Activated CD8-positive, alpha-beta memory T cell treated with anti-CD3 and anti-CD28 coated beads, Interleukin-2, amount 50 U/mL, for 24 hours (primary cell): ENCODE results near the gene CLDN10.

Experiments used
- DNase-seq: peaks from one replicate; pipeline ENCODE4 v3.0.0-alpha.2; 2020; ENCODE audit errors: extremely low read depth

The CLDN10 gene

GRCh38 chr13:95601216-95601615 is 48.7 kb downstream of the CLDN10 start:
- DNase-seq, result no peak

GRCh38 chr13:95601906-95602305 is 49.4 kb downstream of the CLDN10 start:
- DNase-seq, result no peak

- DNase-seq, result no peak
Measured at GRCh38 chr13:95603887-95604555, 51.5 kb downstream of the CLDN10 start.

GRCh38 chr13:95604556-95604915 is 52.0 kb downstream of the CLDN10 start:
- DNase-seq, result no peak

GRCh38 chr13:95605448-95606125 is 53.1 kb downstream of the CLDN10 start:
- DNase-seq, result no peak

- DNase-seq, result no peak
Measured at GRCh38 chr13:95607366-95607765, 54.8 kb downstream of the CLDN10 start.

GRCh38 chr13:95608640-95609323 is 56.3 kb downstream of the CLDN10 start:
- DNase-seq, result no peak

DNA sequence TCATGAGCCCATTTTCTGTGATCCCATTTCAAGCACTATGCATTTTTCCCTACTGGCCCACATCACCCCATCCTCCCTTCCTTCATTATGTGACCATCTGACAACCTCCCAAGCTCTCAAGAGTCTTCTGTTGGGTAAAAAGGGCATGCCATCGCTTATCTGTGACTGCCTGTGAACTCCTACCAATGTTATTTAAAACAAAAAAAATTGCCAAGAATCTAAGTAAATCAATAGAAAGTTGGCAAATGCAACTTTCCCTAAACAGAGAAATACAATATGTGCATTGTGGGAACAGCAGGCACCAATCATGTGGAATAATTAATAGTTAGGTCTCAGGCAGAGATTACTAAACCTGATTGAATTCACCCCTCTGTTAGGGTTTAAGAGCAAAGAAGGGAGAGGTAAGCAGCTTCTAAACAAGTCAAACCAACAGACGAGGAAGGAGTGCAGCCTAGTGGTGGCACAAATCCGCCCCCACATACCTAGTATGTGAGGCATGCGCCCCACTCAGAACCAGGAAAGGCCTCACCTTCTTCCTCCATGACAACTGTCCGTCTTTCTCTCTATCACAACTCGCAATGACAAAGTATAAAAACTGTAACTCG is 62.2 kb downstream of the CLDN10 start:
- DNase-seq, result no peak

DNA sequence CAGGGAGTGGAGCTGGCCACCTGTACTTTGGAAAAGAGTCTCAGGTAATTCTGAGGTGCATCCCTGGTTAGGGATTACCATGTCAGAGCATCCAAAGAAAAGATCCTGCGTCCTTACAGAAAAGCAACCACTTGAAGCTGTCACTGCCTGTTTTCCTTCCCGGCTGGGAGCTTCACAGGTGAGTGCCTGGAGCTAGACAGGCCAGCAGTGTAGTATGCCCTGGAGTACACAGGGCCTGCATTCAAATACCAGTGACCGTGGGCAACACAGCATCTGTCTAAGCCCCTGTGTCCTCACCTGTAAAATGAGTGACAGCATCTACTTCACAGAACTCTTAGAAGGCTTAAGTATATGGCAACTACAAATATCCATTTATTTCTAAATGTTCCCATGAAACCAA is 63.0 kb downstream of the CLDN10 start:
- DNase-seq, result no peak

DNA sequence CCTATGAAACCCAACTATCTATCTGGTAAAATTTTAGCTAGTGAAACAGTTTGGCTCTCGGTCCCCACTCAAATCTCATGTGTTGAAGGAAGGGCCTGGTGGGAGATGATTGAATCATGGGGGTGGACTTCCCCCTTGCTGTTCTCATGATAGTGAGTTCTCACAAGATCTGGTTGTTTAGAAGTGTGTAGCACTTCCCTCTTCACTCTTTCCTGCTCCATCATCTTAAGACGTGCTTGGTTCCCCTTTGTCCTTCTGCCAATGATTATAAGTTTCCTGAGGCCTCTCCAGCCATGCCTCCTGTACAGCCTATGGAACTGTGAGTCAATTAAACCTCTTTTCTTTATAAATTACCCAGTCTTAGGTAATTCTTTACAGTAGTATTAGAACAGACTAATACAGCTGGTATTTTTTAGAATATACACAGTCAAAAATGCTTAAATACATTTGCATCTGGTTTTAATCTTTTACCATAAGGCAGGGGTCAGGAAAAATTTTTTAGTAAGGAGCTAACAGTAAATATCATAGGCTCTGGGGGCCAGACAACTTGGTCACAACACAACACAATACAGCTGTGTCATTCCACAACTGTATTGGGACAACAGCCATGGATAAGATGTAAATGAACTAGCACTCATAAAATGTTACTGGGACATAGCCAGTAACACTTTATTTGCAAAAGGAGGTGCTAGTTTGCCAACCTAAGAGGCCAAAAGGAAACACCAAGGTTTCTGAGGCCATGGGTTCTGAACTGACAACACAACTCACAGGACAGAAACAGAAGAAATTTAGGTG is 67.7 kb downstream of the CLDN10 start:
- no peak for DNase-seq

- DNase-seq, result no peak
Measured at GRCh38 chr13:95620825-95621498, 68.4 kb downstream of the CLDN10 start.

DNA sequence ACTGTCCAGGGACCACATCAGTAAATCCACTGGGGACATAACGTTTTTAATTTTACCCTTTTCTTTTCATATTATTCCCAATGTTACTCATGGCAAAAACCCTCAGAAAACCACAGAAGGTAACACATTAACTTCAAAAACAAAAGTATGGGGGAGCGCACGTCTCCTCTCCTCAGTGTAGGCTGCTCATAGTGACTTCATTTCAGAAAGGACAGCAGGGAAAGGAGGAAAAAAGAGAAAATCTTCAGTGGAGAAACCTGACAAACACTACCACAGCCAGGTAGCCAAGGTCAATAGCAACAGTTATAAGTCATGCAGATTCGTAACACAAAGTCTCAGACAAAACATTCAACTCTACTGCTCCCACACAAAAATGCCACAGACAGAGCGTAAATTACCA is 70.6 kb downstream of the CLDN10 start:
- no peak for DNase-seq

GRCh38 chr13:95624020-95624419 is 71.5 kb downstream of the CLDN10 start:
- no peak for DNase-seq

DNA sequence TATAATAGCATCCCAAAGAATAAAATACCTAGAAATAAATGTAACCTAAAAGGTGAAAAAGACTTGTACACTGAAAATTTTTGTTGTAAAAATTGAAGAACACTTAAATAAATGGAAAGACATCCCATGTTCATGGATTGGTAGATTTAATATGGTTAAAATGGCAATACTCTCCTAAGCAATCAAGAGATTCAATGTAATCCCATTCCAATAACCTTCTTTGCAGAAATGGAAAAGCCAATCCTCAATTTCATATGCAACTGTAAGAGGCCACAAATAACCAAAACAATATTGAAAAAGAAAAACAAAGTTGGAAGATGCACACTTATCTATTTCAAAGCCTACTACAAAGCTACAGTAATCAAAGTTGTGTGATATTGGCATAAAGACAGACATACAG is 74.2 kb downstream of the CLDN10 start:
- no peak for DNase-seq

DNA sequence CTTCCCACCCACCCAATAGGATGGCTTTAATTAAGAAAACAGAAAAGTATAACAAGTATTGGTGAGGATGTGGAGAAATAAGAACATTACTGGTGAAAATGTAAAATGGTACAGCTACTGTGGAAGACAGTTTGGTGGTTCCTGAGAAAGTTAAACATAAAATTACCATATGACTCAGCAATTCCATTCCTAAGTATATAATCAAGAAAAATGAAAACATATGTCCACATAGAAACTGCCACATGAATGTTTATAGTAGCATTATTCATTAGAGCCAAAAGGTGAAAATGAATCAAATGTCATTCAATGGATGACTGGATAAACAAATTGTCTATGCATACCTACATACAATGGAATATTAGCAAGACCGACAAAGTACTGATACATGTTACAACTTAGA is 75.1 kb downstream of the CLDN10 start:
- DNase-seq, result no peak

DNA sequence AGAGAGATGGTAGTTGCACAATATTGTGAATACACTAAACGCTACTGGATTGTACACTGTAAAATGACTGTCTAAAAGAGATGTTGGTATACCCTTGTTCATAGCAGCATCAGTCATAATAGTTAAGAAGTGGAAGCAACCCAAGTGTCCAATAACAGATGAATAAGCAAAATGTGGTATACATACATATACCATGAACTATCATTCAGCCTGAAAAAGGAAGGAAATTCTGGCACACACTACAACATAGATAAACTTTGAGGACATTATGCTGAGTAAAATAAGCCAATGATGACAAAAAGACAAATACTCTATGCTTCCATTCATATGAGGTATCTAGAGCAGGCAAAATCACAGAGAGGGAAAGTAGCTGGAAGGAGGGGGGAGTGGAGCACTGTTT is 76.0 kb downstream of the CLDN10 start:
- DNase-seq, result no peak

DNA sequence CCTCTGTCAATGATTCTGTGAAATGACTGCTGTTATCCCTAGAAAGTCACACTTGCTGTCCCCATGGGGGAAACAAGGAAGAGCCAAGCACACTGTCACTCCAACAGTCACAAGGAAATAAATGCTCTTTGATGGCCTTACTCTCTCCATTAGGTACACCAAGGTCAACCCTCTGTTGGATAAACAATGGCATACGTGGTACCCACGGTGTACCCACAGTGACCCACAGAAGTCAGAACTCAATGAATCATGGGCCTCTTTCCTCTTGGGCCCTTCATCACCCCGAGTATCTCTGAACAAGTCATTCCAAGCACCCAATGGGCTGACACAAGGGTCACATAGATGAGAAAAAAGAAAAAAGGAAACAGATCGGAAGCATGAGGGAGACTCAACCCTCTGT is 76.6 kb downstream of the CLDN10 start:
- no peak for DNase-seq
